HG03520 (cell line): ENCODE results near the gene SMARCD1.

ENCODE experiments used
- ATAC-seq: cut with Tn5 transposase; IDR thresholded peaks from one replicate; pipeline ENCODE4 v1.9.1; 2021; ENCODE audit warnings: mild to moderate bottlenecking, moderate library complexity; ENCODE audit not compliant: unreplicated experiment

SMARCD1 gene

GRCh38 chr12:50103351-50103750, 18.2 kb downstream of the SMARCD1 start:
- ATAC-seq: no peak

GRCh38 chr12:50103767-50104321, 18.7 kb downstream of the SMARCD1 start, which contains the start of gene GPD1:
TSS of gene GPD1 (plus strand) at chr12:50104008. CDS start at chr12:50104051, 43 bp downstream.
- ATAC-seq: no peak

GRCh38 chr12:50104417-50105366, 19.6 kb downstream of the SMARCD1 start:
- no peak for ATAC-seq

DNA sequence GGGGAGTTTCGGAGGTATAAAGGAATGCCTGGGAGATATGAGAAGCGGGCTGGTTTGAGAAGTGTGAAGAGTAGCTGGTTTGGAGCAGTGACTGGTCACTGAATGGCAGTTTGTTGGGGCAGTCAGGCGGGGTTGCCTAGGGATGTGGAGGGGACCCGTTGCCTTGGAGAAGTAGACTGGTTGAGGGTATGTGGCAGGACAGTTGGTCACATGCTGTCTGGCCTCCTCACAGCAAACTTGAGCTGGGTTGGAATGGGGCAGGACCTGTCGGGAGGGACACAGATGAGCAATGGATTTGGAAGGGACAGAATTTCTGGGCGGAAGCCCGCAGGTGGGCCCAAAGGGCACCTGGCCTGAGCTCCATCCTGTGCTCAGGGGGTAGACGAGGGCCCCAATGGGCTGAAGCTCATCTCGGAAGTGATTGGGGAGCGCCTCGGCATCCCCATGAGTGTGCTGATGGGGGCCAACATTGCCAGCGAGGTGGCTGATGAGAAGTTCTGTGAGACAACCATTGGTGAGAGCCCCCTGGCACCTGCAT, 20.8 kb downstream of the SMARCD1 start:
- no peak for ATAC-seq

DNA sequence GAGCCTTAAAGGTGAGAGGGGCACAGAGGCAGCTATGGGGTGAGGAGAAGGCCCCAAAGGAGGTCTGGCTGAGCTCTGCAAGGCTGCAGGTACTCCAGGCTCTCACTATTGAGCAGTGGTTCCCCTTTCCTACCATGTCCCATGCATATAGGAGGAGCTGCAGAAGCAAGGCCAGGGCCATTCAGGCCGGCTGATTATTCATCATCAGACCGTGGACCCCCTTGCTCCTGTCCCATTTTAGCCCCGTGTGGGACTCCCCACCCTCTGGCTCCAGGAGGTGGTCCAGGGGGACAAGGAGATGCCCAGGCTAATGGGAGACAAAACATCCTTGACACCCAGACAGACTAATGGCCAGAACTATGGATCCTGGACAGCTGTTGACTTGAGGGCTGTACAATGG, 21.8 kb downstream of the SMARCD1 start:
- no peak for ATAC-seq

GRCh38 chr12:50107416-50108268, 22.5 kb downstream of the SMARCD1 start:
- ATAC-seq: no peak

- no peak for ATAC-seq
Measured at GRCh38 chr12:50109319-50109718, 24.2 kb downstream of the SMARCD1 start.

- ATAC-seq: no peak
Measured at GRCh38 chr12:50110127-50110761, 25.1 kb downstream of the SMARCD1 start.

DNA sequence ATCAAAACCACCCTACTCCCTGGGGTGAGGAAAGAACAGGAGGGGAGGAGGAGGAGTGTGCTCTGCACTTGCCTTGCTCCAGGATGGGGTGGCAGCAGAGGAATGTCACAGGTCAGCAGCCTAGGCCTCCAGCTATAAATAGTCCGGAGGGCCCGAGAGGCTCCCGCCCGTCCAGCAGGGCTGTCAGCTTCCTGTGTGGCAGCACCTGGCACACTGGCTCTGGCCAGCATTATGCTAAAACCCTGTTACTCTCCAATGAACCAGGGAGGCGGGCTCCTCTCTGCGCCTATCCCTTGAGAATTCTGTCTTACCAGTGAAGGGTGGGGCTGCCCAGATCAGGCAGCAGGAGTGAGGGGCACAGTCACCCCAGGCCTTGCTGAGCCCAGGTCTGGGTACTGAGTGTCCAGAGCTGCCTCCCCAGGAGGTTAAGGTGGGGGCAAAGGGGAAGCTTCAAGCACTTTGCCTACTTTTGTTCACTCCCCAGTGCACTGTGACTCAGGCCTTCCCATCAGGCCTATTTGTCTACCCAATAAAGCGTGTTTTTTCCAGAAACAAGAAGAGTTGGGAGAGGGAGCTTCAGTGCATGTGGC, 25.7 kb downstream of the SMARCD1 start:
- ATAC-seq: no peak

GRCh38 chr12:50111395-50111692, 26.2 kb downstream of the SMARCD1 start:
- peak; percentile 5 for ATAC-seq

DNA sequence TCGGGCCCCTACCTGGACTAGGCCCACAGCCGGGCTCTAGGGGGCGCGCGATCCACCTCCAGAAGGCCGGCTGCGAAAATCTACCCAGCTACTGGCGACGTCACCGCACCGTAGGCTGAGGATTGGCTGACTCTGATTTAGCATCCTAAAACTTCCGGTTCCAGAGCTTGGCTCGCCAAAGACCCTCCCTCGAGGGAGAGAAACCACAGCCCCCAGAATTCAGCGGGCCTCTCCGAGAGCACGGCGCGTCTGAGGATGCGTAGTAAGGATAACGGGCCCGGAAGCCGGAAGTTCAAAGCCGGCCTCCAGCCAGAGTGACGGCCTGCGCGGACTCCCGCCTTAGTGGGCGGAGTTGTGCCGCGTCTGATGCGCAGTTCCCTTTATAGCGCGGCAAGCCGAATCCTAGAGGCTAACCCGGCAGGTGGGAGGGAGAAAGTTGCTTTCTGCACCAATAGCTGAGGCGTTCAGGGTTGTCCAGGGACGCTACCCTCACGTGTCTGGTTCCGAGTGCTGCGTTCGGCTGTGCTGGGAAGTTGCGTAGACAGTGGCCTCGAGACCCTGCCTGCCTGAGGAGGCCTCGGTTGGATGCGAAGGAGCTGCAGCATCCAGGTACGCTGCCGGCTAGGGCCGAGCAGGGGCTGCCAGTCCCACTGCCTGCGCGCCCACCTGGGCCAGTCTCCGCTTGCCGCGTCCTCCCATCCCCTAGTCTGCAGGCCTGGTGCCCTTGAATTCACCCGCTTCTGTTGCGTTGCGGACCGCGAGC, 26.7 kb downstream of the SMARCD1 start, which contains the start of gene COX14:
COX14 (plus strand) TSS at position 544 of the 763 bp plus-strand sequence. CDS start 7,808 bp downstream, outside the sequence.
- peak; percentile 75 for ATAC-seq

GRCh38 chr12:50112456-50113218, 27.5 kb downstream of the SMARCD1 start:
- no peak for ATAC-seq

DNA sequence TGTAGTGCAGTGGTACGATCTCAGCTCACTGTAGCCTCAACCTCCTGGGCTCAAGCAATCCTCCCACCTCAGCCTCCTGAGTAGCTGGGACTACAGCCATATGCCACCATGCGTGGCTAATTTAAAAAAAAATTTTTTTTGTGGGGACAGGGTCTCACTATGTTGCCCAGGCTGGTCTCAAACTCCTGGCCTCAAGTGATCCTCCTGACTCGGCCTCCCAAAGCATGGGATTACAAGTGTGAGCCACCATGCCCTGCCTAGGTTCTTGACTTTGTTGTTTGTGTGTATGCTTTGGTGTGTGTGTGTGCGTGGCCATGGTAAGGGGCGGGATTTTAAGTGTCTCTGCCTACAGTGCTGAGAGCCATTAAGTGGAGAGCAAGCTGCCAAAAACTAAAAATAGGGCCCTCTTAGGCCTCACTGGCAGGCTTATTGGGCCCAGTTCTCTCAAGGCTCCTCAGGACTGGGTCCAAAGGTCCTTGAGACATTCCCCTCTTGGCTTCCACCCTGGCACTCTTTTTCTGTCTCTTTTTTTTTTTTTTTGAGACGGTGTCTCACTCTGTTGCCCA, 32.0 kb downstream of the SMARCD1 start:
- ATAC-seq: no peak

DNA sequence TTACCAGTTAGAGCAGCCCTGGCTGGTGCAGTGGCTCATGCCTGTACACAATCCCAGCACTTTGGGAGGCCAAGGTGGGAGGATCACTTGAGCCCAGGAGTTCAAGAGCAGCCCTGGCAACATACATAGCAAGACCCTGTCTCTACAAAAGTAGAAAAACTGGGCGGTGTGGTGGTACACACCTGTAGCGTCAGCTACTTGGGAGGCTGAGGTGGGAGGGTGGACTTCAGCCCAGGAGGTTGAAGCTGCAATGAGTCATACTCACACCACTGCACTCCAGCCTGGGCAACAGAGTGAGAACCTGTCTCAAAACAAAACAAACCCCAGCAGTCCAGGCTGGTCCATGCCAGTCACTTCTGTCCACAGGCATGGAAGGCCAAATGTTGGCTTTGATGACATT, 34.2 kb downstream of the SMARCD1 start:
- no peak for ATAC-seq

DNA sequence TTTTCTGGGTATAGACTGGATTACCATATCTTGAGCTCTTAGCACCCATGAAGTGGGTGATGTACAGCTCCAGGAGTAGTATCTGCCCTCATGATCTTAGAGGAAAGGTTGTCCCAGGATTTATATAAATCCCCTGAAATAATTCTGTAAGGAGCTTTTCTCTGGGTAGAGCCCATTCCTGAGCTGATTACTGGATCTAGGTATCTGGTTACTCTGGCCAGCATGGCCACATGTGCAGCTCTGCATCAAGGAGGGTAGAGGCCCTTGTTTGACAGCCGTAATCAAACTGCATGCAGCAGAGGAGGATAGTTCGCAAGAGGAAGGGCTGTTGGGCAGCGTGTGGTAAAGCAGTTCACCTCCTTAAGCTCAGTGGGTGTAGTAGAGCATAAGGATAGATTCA, 35.4 kb downstream of the SMARCD1 start:
- ATAC-seq: no peak

GRCh38 chr12:50120953-50121352, 35.8 kb downstream of the SMARCD1 start:
- no peak for ATAC-seq

DNA sequence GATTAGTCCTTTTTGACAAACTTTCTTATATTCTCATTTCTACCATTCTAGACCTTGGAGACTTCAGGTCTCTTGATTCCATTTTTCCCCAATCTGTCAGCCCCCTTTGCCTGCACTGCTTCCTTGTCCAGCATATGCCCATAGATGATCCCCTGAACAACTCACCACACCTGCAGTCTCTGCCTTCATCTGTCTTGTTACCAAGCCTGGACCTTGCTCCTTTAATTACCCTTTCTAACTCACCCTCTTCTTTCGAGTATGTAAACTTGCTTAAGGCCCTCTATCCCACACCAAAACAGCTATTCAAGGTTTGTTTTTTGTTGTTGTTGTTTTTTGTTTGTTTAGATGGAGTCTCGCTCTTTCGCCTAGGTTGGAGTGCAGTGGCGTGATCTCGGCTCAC, 36.5 kb downstream of the SMARCD1 start:
- ATAC-seq: no peak

- no peak for ATAC-seq
Measured at GRCh38 chr12:50123203-50123602, 38.1 kb downstream of the SMARCD1 start.
